SH-SY5Y (cell line): ENCODE results near the gene VAC14.

Source experiments
- GATA2 ChIP-seq: IDR thresholded peaks from 2 replicates; pipeline ENCODE4 v1.6.1; 2011; ENCODE audit warnings: mild to moderate bottlenecking, low read depth, low read length
- GATA3 ChIP-seq: IDR thresholded peaks from 2 replicates; pipeline ENCODE4 v1.6.1; 2011; ENCODE audit warnings: low read depth, mild to moderate bottlenecking, low read length, moderate library complexity

The VAC14 gene

DNA sequence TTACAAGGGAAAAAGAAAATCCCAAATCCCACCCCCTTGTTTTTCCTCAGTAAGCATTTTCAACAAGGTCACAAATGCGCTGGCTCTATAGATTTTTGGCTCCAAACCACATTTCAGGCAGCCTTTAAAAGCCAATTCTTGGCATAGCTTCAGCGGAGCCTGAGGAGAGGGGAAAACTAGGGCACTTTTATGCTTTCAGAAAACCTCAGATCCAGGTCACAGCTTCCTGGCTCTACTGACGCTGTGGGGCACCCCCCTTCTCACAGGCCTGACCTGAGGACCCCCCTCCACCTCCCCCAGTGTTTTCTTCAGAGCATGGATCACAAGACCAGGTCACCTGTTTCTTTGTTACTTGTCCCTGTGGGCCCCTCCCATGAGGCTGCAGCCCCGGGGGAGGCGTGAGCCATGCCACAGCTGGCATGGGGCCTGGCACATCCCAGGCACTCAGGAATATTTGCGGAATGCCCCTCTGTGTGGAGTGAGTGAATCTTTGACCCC is 85.0 kb downstream of the VAC14 start:
- TF ChIP-seq GATA2 (no peak), GATA3 (no peak)

- no peak for TF ChIP-seq GATA3
- no peak for TF ChIP-seq GATA2
These were observed 85.7 kb downstream of the VAC14 start for GRCh38 chr16:70715055-70715858.

GRCh38 chr16:70714581-70715054 is 86.3 kb downstream of the VAC14 start:
- TF ChIP-seq GATA3 (no peak), GATA2 (no peak)

DNA sequence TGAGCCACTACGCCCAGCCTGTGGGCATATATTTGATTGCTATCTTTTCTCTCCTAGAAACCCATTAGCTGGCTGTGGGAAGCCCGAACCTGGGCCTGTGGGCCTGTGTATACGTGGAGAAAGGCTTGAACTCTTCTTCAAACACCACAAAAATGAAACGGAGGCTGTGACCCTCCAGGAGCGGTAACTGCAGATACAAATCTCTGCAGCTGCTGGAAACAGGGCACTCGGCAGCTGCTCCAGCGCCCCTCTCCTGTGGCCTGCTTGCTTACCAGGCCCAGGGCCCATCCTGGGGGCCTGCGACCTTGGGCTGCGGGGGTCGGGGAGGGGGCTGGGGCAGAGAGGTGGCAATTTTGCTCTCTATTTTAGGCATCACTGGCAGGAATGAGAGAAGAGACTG is 87.1 kb downstream of the VAC14 start:
- peak; percentile 95 for TF ChIP-seq GATA2
- TF ChIP-seq GATA3: no peak; the same call in 1 of the 2 replicates

GRCh38 chr16:70713342-70713741 is 87.6 kb downstream of the VAC14 start:
- no peak for TF ChIP-seq GATA2
- TF ChIP-seq GATA3: no peak

GRCh38 chr16:70712942-70713341 is 88.0 kb downstream of the VAC14 start:
- no peak for TF ChIP-seq GATA2
- TF ChIP-seq GATA3: no peak

DNA sequence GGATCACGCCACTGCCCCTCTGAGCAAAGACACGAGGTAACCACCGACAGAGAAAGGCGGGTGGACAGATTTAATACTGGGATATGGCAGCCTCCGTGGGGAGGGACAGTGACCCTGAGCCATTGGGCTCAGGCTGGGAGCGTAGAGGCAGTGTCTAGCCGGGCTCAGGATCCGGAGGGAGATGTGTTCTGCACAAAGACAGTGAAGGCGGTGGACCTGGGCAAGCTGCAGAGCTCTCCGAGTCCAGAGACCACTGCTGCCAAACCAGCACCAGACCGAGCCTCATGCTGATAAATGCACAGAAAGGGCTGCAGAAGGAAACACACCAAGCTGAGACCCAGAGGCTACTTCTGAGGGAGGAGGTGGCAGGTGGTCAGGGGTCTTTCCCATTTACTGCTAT is 88.6 kb downstream of the VAC14 start:
- no peak for TF ChIP-seq GATA2
- TF ChIP-seq GATA3: no peak

GRCh38 chr16:70711211-70712031 is 89.5 kb downstream of the VAC14 start:
- no peak for TF ChIP-seq GATA3
- TF ChIP-seq GATA2: no peak

- TF ChIP-seq GATA3 (no peak), GATA2 (no peak)
These were observed 90.3 kb downstream of the VAC14 start for GRCh38 chr16:70710422-70711210.

DNA sequence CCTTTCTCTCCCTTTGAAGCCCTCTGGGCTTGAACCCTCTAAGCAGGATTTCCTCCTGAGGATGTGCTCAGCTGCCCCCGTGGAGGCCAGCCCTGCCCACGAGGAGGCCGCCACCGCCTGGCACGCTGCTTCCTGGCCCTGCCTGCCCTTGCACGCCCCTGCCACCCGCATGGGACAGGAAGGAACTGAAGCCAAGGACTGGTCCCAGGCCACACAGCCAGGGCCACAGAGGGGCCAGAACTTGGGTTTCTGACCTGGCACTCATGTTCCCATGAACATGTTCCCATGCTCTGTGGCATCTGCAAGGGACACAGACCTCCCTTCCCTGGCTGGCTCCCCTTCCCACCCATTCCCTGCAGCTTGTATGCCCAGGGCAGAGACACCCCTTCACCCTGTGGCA is 91.0 kb downstream of the VAC14 start:
- TF ChIP-seq GATA3: no peak
- TF ChIP-seq GATA2: no peak

- TF ChIP-seq GATA3: no peak
- no peak for TF ChIP-seq GATA2
These were observed 91.5 kb downstream of the VAC14 start for GRCh38 chr16:70709457-70709856.

DNA sequence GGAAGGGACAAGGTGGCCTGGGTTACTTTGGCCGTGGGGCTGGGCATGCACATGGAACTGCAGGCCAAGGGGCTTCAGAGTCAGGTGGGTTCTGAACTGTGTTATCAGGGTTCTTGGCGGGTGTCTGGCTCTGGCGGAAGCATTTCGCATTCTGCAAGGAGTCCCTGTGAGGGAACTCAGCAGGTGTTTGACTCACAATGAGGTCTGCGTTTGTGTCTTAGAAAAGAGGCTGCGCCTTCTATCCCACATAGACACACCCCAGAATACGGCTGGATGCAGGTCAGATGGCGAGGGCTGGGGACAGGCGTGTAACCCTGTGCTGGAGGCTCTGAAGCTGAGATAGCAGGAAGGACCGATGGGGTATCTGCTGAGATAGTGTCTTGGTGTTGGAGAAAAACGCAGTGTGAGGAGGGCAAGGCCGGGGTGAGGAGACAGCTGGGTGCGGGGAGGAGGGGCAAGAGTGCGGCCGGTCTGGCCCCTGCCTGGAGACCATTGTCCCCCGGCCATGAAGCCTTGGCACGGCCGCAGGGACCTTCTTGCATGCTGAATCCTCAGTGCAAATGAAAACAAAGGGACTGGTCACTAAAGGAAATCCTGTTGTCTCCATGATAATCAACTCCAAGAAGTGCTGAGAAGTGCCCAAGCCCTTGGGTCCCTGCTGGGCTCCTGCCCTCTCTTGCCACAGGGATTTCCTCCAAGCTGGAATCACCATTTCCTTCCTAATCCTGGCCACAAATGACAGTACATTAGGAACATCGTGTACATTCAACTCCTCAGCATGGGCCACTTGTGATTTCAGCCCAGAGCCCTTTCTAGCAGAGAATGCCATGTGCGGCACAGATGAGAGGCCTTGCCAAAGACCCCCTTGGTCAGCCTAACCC is 92.4 kb downstream of the VAC14 start:
- no peak for TF ChIP-seq GATA2
- no peak for TF ChIP-seq GATA3

DNA sequence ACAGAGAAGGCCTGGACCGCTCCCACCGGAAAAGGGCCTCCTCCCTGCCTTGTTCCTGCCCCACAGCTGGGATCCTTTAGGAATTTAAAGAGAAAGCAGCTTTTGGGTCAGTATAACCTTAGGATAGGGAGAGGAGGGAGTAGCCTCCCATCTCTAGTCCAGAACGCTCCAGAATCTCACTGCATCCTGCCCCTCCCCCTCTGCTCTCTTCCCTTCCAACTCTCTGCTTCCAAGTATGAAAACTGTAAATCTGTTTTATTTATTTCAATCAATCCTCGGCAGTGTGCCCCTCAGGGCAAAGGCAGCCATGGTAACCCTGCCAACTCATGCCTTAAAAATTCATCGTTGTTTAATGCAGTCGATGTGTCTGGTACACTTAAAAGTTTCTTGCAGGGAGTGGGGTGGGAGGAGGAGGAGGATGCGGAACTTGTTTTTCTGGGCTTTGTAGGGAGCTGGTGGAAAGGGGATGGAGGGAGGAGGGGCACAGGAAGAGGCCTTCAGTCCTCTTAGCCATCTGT is 94.0 kb downstream of the VAC14 start:
- TF ChIP-seq GATA3 (no peak), GATA2 (no peak)

- no peak for TF ChIP-seq GATA2
These were observed 95.9 kb downstream of the VAC14 start for GRCh38 chr16:70705056-70705455.

GRCh38 chr16:70704586-70704985 is 96.4 kb downstream of the VAC14 start:
- TF ChIP-seq GATA3 (no peak), GATA2 (no peak)
